Adrenal gland (tissue), 12 donors: Measurements from ENCODE around the gene NDUFAF3. TPM values are rescaled to one million over a fixed set of nuclear protein-coding genes. Genes with fewer than 3 reads are reported as not detected.

Experiments used
- DNase-seq, 7 donors: peaks; one replicate each; pipeline ENCODE4 v3.0.0-alpha.2; 2019 to 2020
- H3K27ac ChIP-seq, 5 donors: fragments of 200-600 bp; sonication (generic) in 4 of 5; 1 replicate in 3 of 5; 2 replicates in 2 of 5; pipeline versions ENCODE4 v1.5.1 to v1.8.0; 2016 to 2020; ENCODE audit warnings: mild to moderate bottlenecking in 1 of 5
- H3K27me3 ChIP-seq: fragments of 200-600 bp; 2 replicates; pipeline ENCODE4 v1.8.0; 2021
- H3K36me3 ChIP-seq, 2 donors: fragments of 200-600 bp; replicated peaks in 1 of 2; 1 replicate in 1 of 2; 2 replicates in 1 of 2; pipeline versions ENCODE4 v1.5.1 to v1.8.0; 2018 to 2022
- H3K4me1 ChIP-seq, 2 donors: fragments of 200-600 bp; replicated peaks in 1 of 2; 1 replicate in 1 of 2; 2 replicates in 1 of 2; pipeline versions ENCODE4 v1.5.1 to v1.8.0; 2018 to 2021
- H3K4me3 ChIP-seq, 4 donors: fragments of 200-600 bp; sonication (generic) in 3 of 4; one replicate each; pipeline ENCODE4 v1.5.1; 2016 to 2018
- H3K9me3 ChIP-seq, 3 donors: fragments of 200-600 bp; sonication (generic) in 1 of 3; replicated peaks in 1 of 3; 1 replicate in 2 of 3; 2 replicates in 1 of 3; pipeline versions ENCODE4 v1.5.1 to v1.8.0; 2016 to 2021
- CTCF ChIP-seq, 6 experiments: fragments of 450-650 bp in 4 of 6; fragments of 200-600 bp in 2 of 6; sonication (generic) in 1 of 6; IDR thresholded peaks; 1 replicate in 5 of 6; 2 replicates in 1 of 6; pipeline versions ENCODE4 v1.5.1 to v1.8.0; 2016 to 2021; ENCODE audit warnings: antibody characterized with exemption in 6 of 6, mild to moderate bottlenecking in 2 of 6, moderate library complexity in 1 of 6
- POLR2A ChIP-seq, 2 donors: fragments of 450-650 bp; IDR thresholded peaks; one replicate each; pipeline ENCODE4 v1.6.1; 2017; ENCODE audit warnings: antibody characterized with exemption in 2 of 2, mild to moderate bottlenecking in 2 of 2, moderate library complexity in 1 of 2
- WGBS, 4 donors: extraction: QIAGEN DNeasy Blood & Tissue Kit in 2 of 4; methylation state at CpG; one replicate each; pipeline versions ENCODE4 v1.1.5 to v1.1.7; 2013 to 2017; 5-methylcytosine and 5-hydroxymethylcytosine counted together
- intact Hi-C, 2 donors: fragments of 100-400 bp; cut with DNase I; formaldehyde crosslinking; loops; one replicate each; pipeline versions ENCODE4 v1.14.1 to v1.15.0; 2022 to 2023
- microRNA counts, 2 donors: library from miRNA; unstranded; fragments of <30 nt; microRNA quantifications; one replicate each; lab custom pipeline; 2016
- microRNA-seq, 3 donors: library from miRNA; unstranded; fragments of <30 nt; microRNA quantifications; one replicate each; pipeline ENCODE4, GENCODE V29; 2017 to 2020
- polyA plus RNA-seq, 3 donors: library from polyadenylated mRNA; stranded (reverse); fragments of 200-250 nt in 2 of 3; fragments of 350-450 nt in 1 of 3; fragmentation: Illumina TruSeq in 1 of 3; extraction: RNeasy Lipid Tissue Mini Kit (QIAGEN cat#74804) in 1 of 3; gene quantifications; one replicate each; pipeline ENCODE4 v1.2.3, GENCODE V29; 2013 to 2014
- small RNA-seq, 2 donors: library from RNA; depleted of rRNA; stranded (forward); fragments of <200 nt; gene quantifications; one replicate each; pipeline ENCODE3, GENCODE V24; 2016
- total RNA-seq, 9 donors: library from RNA; depleted of rRNA in 4 of 9; stranded (reverse); fragments of >200 nt in 4 of 9; fragments of 120-200 nt in 1 of 9; fragmentation: NEBNext Ultra II Directional in 1 of 9; extraction: Animal tissue kit (Norgen Biotek cat#: 25700) in 1 of 9; gene quantifications; one replicate each; pipeline versions ENCODE4 v1.1.0 to v1.2.4, GENCODE V29; 2013 to 2023
- donor health status: healthy with polysubstance abuse.
- donor health status: Bipolar disorder and iron deficiency.
- donor health status: DM: yes; HTN: yes; CAD: no.
- donor health status: DM: no; HTN: no; CAD: no.
- donor health status: DM: no; HTN: no; CAD: no.
- donor health status: DM: yes; HTN: yes; CAD: no.

NDUFAF3 gene
- total and polyA plus RNA-seq, 12 donors: 87.2 to 578 (median 173) TPM

GRCh38 chr3:49057268-49057667, 35.3 kb downstream of the NDUFAF3 start:
- TF ChIP-seq CTCF (IDR thresholded peaks at IDR 0.05) (no peak), POLR2A (IDR thresholded peaks at IDR 0.05) (no peak)
- DNase-seq: no peak
- WGBS, 4 donors: 92 to 96% (median 92%) methylated on average over 9 to 10 of the region's 10 CpGs; no CpG with 5 or more reads in 1 of the 4 donors

GRCh38 chr3:49058011-49058410, 36.1 kb downstream of the NDUFAF3 start:
- peaks cover 0 to 73% of the 10 kb centered on the region in 2 donors for H3K36me3 ChIP-seq
- TF ChIP-seq CTCF (IDR thresholded peaks at IDR 0.05) (no peak), POLR2A (IDR thresholded peaks at IDR 0.05) (no peak)

More at GRCh38 chr3:49057268-49057667, 35.3 kb downstream of the NDUFAF3 start:
- no peaks in the 10 kb centered on the region for H3K9me3 ChIP-seq
- peaks cover 0 to 74% of the 10 kb centered on the region in 2 donors for H3K36me3 ChIP-seq
- no peaks in the 10 kb centered on the region for H3K27me3 ChIP-seq
- H3K4me3 ChIP-seq: no peak overlapping the region
- H3K27ac ChIP-seq: peak overlapping the region in 1 of 5 donors; percentile 38
- intact Hi-C loops: no loop called here
- H3K4me1 ChIP-seq: no peaks in the 10 kb centered on the region

More at GRCh38 chr3:49058011-49058410, 36.1 kb downstream of the NDUFAF3 start:
- 80 to 92% (median 90%) methylated on average over 7 of the region's 7 CpGs for WGBS, 4 donors
- no peak for DNase-seq
- no peaks in the 10 kb centered on the region for H3K9me3 ChIP-seq
- H3K27me3 ChIP-seq: no peaks in the 10 kb centered on the region
- H3K27ac ChIP-seq: peak overlapping the region in 1 of 5 donors; percentile 36
- H3K4me1 ChIP-seq: no peaks in the 10 kb centered on the region
- H3K4me3 ChIP-seq: no peak overlapping the region
- intact Hi-C loops: no loop called here

MicroRNA genes within 50 kb of the gene (microRNA counts, 767-probe panel; counts per million panel counts)
- 6,288 to 7,105 counts per million in 2 donors for microRNA hsa-miR-191-5p (lab: Ali Mortazavi, UCI)
- microRNA hsa-miR-425-5p (lab: Ali Mortazavi, UCI): 2,618 to 3,594 counts per million in 2 donors

Small RNA genes lying within 50 kb of the gene (microRNA-seq; reads per million reads assigned to microRNA genes)
- 6,360 to 16,741 (median 8,238) reads per million in 3 donors for gene MIR191
- 1,784 to 2,108 (median 2,018) reads per million in 3 donors for gene MIR425

Small RNA genes lying within 50 kb of the gene (small RNA-seq; reads per million reads assigned to genes)
- gene MIR191 (6,703 to 10,043 reads per million in 2 donors), gene MIR425 (28.9 to 35.5 reads per million in 2 donors)

Other genes with a start within 250 kb of the NDUFAF3 start
- 100 to 1,000 TPM in 2 of 9 donors, 10 to 100 TPM in 7; 33.0 to 177 (median 65.4) TPM for gene PRKAR2A, start 174.2 kb upstream of the NDUFAF3 start, total RNA-seq
- 10 to 100 TPM in 2 of 3 donors, 1 to 10 TPM in 1; 8.4 to 41.1 (median 12.6) TPM for gene PRKAR2A, start 174.2 kb upstream of the NDUFAF3 start, polyA plus RNA-seq
- 10 to 100 TPM; 31.8 to 63.6 (median 50.1) TPM for gene SLC25A20, start 123.2 kb upstream of the NDUFAF3 start, total RNA-seq
- 10 to 100 TPM; 15.5 to 70.6 (median 18.1) TPM for gene SLC25A20, start 123.2 kb upstream of the NDUFAF3 start, polyA plus RNA-seq
- 100 to 1,000 TPM in 2 of 9 donors, 10 to 100 TPM in 7; 68.5 to 135 (median 86.7) TPM for gene ARIH2, start 103.3 kb upstream of the NDUFAF3 start, total RNA-seq
- 10 to 100 TPM; 46.7 to 84.8 (median 70.5) TPM for gene ARIH2, start 103.3 kb upstream of the NDUFAF3 start, polyA plus RNA-seq
- gene P4HTM, start 31.9 kb upstream of the NDUFAF3 start, total RNA-seq: 100 to 1,000 TPM in 4 of 9 donors, 10 to 100 TPM in 5; 38.8 to 174 (median 99.8) TPM
- 100 to 1,000 TPM in 2 of 3 donors, 10 to 100 TPM in 1; 26.6 to 155 (median 129) TPM for gene P4HTM, start 31.9 kb upstream of the NDUFAF3 start, polyA plus RNA-seq
- gene WDR6, start 14.7 kb upstream of the NDUFAF3 start, total RNA-seq: 100 to 1,000 TPM; 106 to 431 (median 168) TPM
- 100 to 1,000 TPM in 2 of 3 donors, 10 to 100 TPM in 1; 86.0 to 699 (median 442) TPM for gene WDR6, start 14.7 kb upstream of the NDUFAF3 start, polyA plus RNA-seq
- gene DALRD3, start 3.5 kb upstream of the NDUFAF3 start, total RNA-seq: 10 to 100 TPM; 18.4 to 87.9 (median 40.7) TPM
- 10 to 100 TPM; 22.8 to 65.2 (median 53.1) TPM for gene DALRD3, start 3.5 kb upstream of the NDUFAF3 start, polyA plus RNA-seq
- 100 to 1,000 TPM; 113 to 225 (median 129) TPM for gene IMPDH2, start 7.3 kb downstream of the NDUFAF3 start, total RNA-seq
- gene IMPDH2, start 7.3 kb downstream of the NDUFAF3 start, polyA plus RNA-seq: 100 to 1,000 TPM; 145 to 171 (median 152) TPM
- gene QRICH1, start 72.0 kb downstream of the NDUFAF3 start, total RNA-seq: 100 to 1,000 TPM in 1 of 9 donors, 10 to 100 TPM in 8; 63.0 to 101 (median 82.9) TPM
- 10 to 100 TPM; 46.2 to 90.4 (median 69.0) TPM for gene QRICH1, start 72.0 kb downstream of the NDUFAF3 start, polyA plus RNA-seq
- 100 to 1,000 TPM; 183 to 326 (median 263) TPM for gene QARS1, start 82.6 kb downstream of the NDUFAF3 start, total RNA-seq
- gene QARS1, start 82.6 kb downstream of the NDUFAF3 start, polyA plus RNA-seq: 100 to 1,000 TPM; 144 to 534 (median 353) TPM
- 100 to 1,000 TPM in 2 of 9 donors, 10 to 100 TPM in 7; 37.5 to 744 (median 86.9) TPM for gene USP19, start 98.7 kb downstream of the NDUFAF3 start, total RNA-seq
- 10 to 100 TPM; 26.1 to 43.4 (median 27.8) TPM for gene USP19, start 98.7 kb downstream of the NDUFAF3 start, polyA plus RNA-seq
- 1,000 to 10,000 TPM in 3 of 9 donors, 100 to 1,000 TPM in 6; 275 to 1,423 (median 784) TPM for gene LAMB2, start 110.9 kb downstream of the NDUFAF3 start, total RNA-seq
- 1,000 to 10,000 TPM in 2 of 3 donors, 100 to 1,000 TPM in 1; 346 to 1,805 (median 1,141) TPM for gene LAMB2, start 110.9 kb downstream of the NDUFAF3 start, polyA plus RNA-seq
- 10 to 100 TPM; 23.5 to 46.4 (median 32.2) TPM for gene CCDC71, start 144.2 kb downstream of the NDUFAF3 start, total RNA-seq
- 10 to 100 TPM; 13.4 to 17.7 (median 15.7) TPM for gene CCDC71, start 144.2 kb downstream of the NDUFAF3 start, polyA plus RNA-seq
- gene KLHDC8B, start 149.5 kb downstream of the NDUFAF3 start, total RNA-seq: 100 to 1,000 TPM; 195 to 501 (median 247) TPM
- gene KLHDC8B, start 149.5 kb downstream of the NDUFAF3 start, polyA plus RNA-seq: 100 to 1,000 TPM; 127 to 226 (median 171) TPM